Epidermal melanocyte (primary cell): ENCODE data around the gene TRIM44.
"Not testable (repeated sequence)": the region's sequence is repeated elsewhere in the genome, so short reads cannot be mapped to it uniquely, and the experiment has no call there.

Experiments
- DNase-seq: peaks from one replicate; pipeline ENCODE4 v3.0.0; 2011; ENCODE audit warnings: low spot score; ENCODE audit not compliant: insufficient read length

TRIM44 gene

GRCh38 chr11:35750981-35751663 lies 88.5 kb downstream of the TRIM44 start:
- DNase-seq, result no peak

GRCh38 chr11:35751664-35752061 lies 89.1 kb downstream of the TRIM44 start:
- DNase-seq, result no peak

GRCh38 chr11:35752115-35752514 lies 89.5 kb downstream of the TRIM44 start:
- no peak for DNase-seq

- not testable (repeated sequence) for DNase-seq
Measured at GRCh38 chr11:35753573-35753972, 91.0 kb downstream of the TRIM44 start.

GRCh38 chr11:35759951-35760350 lies 97.4 kb downstream of the TRIM44 start:
- DNase-seq, result not testable (repeated sequence)

- no peak for DNase-seq
Measured at GRCh38 chr11:35761899-35762298, 99.3 kb downstream of the TRIM44 start.

- no peak for DNase-seq
Measured at GRCh38 chr11:35763301-35763700, 100.7 kb downstream of the TRIM44 start.

GRCh38 chr11:35763765-35764164 lies 101.2 kb downstream of the TRIM44 start:
- no peak for DNase-seq

- DNase-seq, result no peak
Measured at GRCh38 chr11:35764417-35764816, 101.8 kb downstream of the TRIM44 start.

- no peak for DNase-seq
Measured at GRCh38 chr11:35765211-35765610, 102.6 kb downstream of the TRIM44 start.

GRCh38 chr11:35766651-35767050 lies 104.1 kb downstream of the TRIM44 start:
- DNase-seq, result no peak

GRCh38 chr11:35770425-35770824 lies 107.8 kb downstream of the TRIM44 start:
- not testable (repeated sequence) for DNase-seq

GRCh38 chr11:35771722-35772121 lies 109.1 kb downstream of the TRIM44 start:
- no peak for DNase-seq

- not testable (repeated sequence) for DNase-seq
Measured at GRCh38 chr11:35777241-35777640, 114.7 kb downstream of the TRIM44 start.

- DNase-seq, result not testable (repeated sequence)
Measured at GRCh38 chr11:35778943-35779342, 116.4 kb downstream of the TRIM44 start.

- no peak for DNase-seq
Measured at GRCh38 chr11:35779409-35779808, 116.8 kb downstream of the TRIM44 start.

- DNase-seq, result no peak
Measured at GRCh38 chr11:35780951-35781860, 118.6 kb downstream of the TRIM44 start.

- DNase-seq, result no peak
Measured at GRCh38 chr11:35781861-35782470, 119.4 kb downstream of the TRIM44 start.

GRCh38 chr11:35783809-35784208 lies 121.2 kb downstream of the TRIM44 start:
- DNase-seq, result no peak

GRCh38 chr11:35784699-35785098 lies 122.1 kb downstream of the TRIM44 start:
- DNase-seq, result no peak

- no peak for DNase-seq
Measured at GRCh38 chr11:35785287-35786167, 123.0 kb downstream of the TRIM44 start.
